MM.1S (cell line): ENCODE results near the gene UCP2.
A peak's percentile ranks its signal among the peaks of the same experiment; 100 is the strongest.

Experiments
- DNase-seq: peaks from one replicate; pipeline ENCODE4 v3.0.0-alpha.2; 2015
- H2AFZ ChIP-seq: fragments of 300-600 bp; sonication (generic); 2 replicates; pipeline ENCODE4 v1.6.0; 2016; ENCODE audit warnings: antibody characterized with exemption, low read length
- H3F3A ChIP-seq: fragments of 300-600 bp; sonication (generic); 2 replicates; pipeline ENCODE4 v1.6.1; 2016; ENCODE audit warnings: mild to moderate bottlenecking, antibody characterized with exemption, low read length, moderate library complexity, mixed read lengths; ENCODE audit not compliant: insufficient read depth
- H3K27ac ChIP-seq: fragments of 300-600 bp; sonication (generic); 2 replicates; pipeline ENCODE4 v1.5.1; 2016; ENCODE audit warnings: mild to moderate bottlenecking, low read length
- H3K27me3 ChIP-seq: fragments of 300-600 bp; sonication (generic); replicated peaks from 2 replicates; pipeline ENCODE4 v1.6.0; 2016; ENCODE audit warnings: low read length; ENCODE audit not compliant: insufficient read depth
- H3K36me3 ChIP-seq: fragments of 300-600 bp; sonication (generic); replicated peaks from 2 replicates; pipeline ENCODE4 v1.6.1; 2016; ENCODE audit warnings: mild to moderate bottlenecking, low read length, mixed read lengths; ENCODE audit not compliant: insufficient read depth
- H3K4me1 ChIP-seq: fragments of 300-600 bp; sonication (generic); 2 replicates; pipeline ENCODE4 v1.6.1; 2016; ENCODE audit warnings: low read length, mixed read lengths
- H3K4me2 ChIP-seq: fragments of 300-600 bp; sonication (generic); 2 replicates; pipeline ENCODE4 v1.6.0; 2016; ENCODE audit warnings: low read depth, low read length
- H3K4me3 ChIP-seq: fragments of 300-600 bp; sonication (generic); 2 replicates; pipeline ENCODE4 v1.5.1; 2016; ENCODE audit warnings: low read length, mixed read lengths
- H3K79me2 ChIP-seq: fragments of 300-600 bp; sonication (generic); 2 replicates; pipeline ENCODE4 v1.6.1; 2016; ENCODE audit warnings: mixed run types, low read length, mixed read lengths
- H3K9ac ChIP-seq: fragments of 300-600 bp; sonication (generic); 2 replicates; pipeline ENCODE4 v1.6.1; 2016; ENCODE audit warnings: low read length, mixed read lengths
- H3K9me2 ChIP-seq: fragments of 300-600 bp; sonication (generic); replicated peaks from 2 replicates; pipeline ENCODE4 v1.6.1; 2016; ENCODE audit warnings: mild to moderate bottlenecking, low read length, mixed read lengths; ENCODE audit not compliant: insufficient read depth
- H3K9me3 ChIP-seq: fragments of 300-600 bp; sonication (generic); replicated peaks from 2 replicates; pipeline ENCODE4 v1.6.1; 2016; ENCODE audit warnings: mild to moderate bottlenecking, low read length, mixed read lengths; ENCODE audit not compliant: insufficient read depth
- H4K20me1 ChIP-seq: fragments of 300-600 bp; sonication (generic); 2 replicates; pipeline ENCODE4 v1.6.1; 2016; ENCODE audit warnings: mild to moderate bottlenecking, low read length, moderate library complexity, mixed read lengths; ENCODE audit not compliant: insufficient read depth
- EZH2 ChIP-seq: fragments of 300-600 bp; sonication (generic); optimal IDR thresholded peaks from 2 replicates; pipeline ENCODE3; 2017; ENCODE audit warnings: low read depth, mild to moderate bottlenecking, antibody characterized with exemption, low read length, mixed read lengths
- EZH2phosphoT487 ChIP-seq: fragments of 300-600 bp; sonication (generic); IDR thresholded peaks from 2 replicates; pipeline ENCODE4 v1.6.1; 2018; ENCODE audit warnings: antibody characterized with exemption, low read length
- TF ChIP-seq, protein P1 (sequence below): fragments of 300-600 bp; sonication (generic); IDR thresholded peaks from 2 replicates; pipeline ENCODE4 v1.5.1; 2016; ENCODE audit warnings: antibody characterized with exemption, low read length, mixed read lengths

Gene UCP2, protein sequence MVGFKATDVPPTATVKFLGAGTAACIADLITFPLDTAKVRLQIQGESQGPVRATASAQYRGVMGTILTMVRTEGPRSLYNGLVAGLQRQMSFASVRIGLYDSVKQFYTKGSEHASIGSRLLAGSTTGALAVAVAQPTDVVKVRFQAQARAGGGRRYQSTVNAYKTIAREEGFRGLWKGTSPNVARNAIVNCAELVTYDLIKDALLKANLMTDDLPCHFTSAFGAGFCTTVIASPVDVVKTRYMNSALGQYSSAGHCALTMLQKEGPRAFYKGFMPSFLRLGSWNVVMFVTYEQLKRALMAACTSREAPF

DNA sequence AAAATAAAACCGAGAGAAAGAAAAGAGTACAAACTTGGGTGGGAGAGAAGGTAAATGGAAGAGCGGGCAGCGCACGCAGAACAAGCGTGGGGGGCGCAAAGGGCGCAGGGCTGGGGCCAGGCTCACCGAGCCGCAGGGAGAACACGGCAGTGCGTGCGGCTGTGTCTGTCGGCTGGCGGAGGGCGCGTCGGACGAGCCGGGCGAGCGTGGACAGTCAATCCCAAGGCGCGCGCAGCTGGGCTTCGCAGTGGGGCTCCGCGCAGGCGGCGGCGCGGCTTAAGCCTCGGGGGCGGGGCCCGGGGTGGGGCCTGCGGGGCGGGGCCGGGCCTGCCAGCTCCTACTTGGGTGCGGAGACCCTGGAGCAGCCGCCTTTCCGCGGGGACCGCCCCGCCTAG lies at the start of gene UCP2:
TSS of gene UCP2 (minus strand) at position 249 of the 395 bp plus-strand sequence. CDS start 4,465 bp downstream, outside the sequence.
- H3K4me2 ChIP-seq = peak within 1 kb of the TSS; percentile 94
- H4K20me1 ChIP-seq = no peaks in the 10 kb centered on the region
- peaks cover 27% of the 10 kb centered on the region for H3K4me1 ChIP-seq
- H2AFZ ChIP-seq = peak within 1 kb of the TSS; percentile 99
- peaks cover 35% of the 10 kb centered on the region for H3F3A ChIP-seq
- no peaks in the 10 kb centered on the region for H3K9me2 ChIP-seq
- peak within 1 kb of the TSS; percentile 95 for H3K9ac ChIP-seq
- H3K4me3 ChIP-seq = peak within 1 kb of the TSS; percentile 96
- peaks cover 5% of the 10 kb centered on the region for H3K36me3 ChIP-seq
- H3K79me2 ChIP-seq = peaks cover 40% of the 10 kb centered on the region
- H3K9me3 ChIP-seq = no peaks in the 10 kb centered on the region
- DNase-seq = peak; percentile 88
- TF ChIP-seq EZH2 (no peak), EZH2phosphoT487 (no peak)
- TF ChIP-seq, protein P1, sequence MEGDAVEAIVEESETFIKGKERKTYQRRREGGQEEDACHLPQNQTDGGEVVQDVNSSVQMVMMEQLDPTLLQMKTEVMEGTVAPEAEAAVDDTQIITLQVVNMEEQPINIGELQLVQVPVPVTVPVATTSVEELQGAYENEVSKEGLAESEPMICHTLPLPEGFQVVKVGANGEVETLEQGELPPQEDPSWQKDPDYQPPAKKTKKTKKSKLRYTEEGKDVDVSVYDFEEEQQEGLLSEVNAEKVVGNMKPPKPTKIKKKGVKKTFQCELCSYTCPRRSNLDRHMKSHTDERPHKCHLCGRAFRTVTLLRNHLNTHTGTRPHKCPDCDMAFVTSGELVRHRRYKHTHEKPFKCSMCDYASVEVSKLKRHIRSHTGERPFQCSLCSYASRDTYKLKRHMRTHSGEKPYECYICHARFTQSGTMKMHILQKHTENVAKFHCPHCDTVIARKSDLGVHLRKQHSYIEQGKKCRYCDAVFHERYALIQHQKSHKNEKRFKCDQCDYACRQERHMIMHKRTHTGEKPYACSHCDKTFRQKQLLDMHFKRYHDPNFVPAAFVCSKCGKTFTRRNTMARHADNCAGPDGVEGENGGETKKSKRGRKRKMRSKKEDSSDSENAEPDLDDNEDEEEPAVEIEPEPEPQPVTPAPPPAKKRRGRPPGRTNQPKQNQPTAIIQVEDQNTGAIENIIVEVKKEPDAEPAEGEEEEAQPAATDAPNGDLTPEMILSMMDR = no peak
- H3K27ac ChIP-seq = peak within 1 kb of the TSS; percentile 90
- no peaks in the 10 kb centered on the region for H3K27me3 ChIP-seq

DNA sequence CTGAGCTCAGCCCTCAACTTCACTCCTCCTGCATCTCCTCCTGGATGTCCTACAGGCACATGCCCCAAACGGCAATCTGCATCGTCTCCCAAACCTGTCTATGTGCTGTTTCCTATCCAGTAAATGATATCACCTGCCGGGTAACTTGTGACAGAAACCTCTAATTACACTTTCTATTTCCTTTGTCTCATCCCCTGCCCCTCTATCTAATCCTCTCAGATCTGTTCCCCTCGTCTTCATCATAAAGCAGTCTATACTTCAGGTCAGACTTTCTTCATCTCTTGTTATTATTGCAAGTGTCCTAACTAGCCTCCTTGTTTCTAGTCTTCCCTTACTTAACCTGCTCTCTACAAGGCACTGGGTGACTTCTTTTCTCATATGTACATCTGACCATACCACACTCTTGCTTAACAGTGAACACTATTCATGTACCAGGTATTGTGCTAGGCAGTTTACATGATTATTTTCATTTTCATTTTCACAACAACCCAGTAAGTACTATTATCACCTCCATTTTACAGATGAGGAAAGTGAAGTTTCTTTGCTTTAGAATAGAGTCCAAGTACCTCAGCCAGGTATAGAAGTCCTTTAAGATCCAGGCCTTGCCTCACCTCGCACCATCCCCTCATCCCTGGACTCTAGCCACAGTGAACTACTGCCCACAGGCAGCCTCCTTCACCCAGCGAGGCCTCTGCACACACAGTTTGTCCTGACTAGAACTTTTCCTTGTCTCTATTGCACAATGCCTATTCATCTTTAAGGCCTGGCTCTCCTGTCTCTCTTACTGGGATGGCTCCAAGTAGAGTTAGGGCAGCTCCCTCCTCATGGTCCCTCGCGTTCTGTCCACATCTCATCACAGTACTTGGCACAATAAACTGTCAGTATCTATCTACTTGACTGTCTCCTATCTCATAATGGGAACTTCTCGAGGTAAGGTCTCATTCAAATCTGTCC lies 48.4 kb upstream of the UCP2 start:
- Histone ChIP-seq H3K27me3 (no peaks in the 10 kb centered on the region), H3K36me3 (no peaks in the 10 kb centered on the region)
- TF ChIP-seq EZH2phosphoT487 (no peak), EZH2 (no peak)
- TF ChIP-seq, protein P1 = no peak

DNA sequence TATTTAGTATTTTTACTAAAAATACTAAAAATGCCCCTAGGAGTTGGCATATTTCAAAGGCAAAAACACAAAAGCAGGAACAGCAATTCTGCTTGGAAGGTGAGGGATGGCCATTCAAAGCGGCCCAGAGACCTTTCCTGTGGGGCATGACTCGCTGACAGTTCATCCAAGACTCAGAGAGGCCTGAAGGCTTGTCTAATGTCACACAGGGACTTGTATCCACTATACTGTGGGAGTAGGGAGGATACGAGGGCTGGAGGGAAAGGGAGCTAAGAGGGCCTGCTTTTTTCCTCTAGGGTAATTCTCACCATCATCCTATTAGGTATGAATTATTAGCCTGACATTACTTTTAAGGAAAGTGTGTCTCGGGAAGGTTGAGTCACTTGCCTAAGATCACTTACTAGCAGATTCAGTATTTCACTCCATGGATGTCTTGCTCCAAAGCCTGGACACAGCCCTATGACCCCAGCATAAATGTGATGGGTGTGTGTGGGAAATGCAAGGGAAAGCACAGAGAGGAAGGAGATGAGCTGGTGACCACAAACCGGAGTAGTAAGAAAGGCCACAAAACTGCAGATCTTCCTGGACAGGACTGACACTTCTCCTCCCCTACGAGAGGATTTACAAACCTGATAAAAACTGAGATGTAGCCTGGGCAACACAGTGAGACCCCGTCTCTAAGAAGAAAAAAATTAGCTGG lies 43.0 kb upstream of the UCP2 start:
- H3K27me3 ChIP-seq = no peaks in the 10 kb centered on the region
- no peaks in the 10 kb centered on the region for H3K36me3 ChIP-seq
- no peak for DNase-seq
- H2AFZ ChIP-seq = no peak overlapping the region
- no peak overlapping the region for H3K9ac ChIP-seq
- no peak overlapping the region for H3K4me2 ChIP-seq
- no peaks in the 10 kb centered on the region for H3K9me2 ChIP-seq
- peaks cover 13% of the 10 kb centered on the region for H3K4me1 ChIP-seq
- no peaks in the 10 kb centered on the region for H3K9me3 ChIP-seq
- peaks cover 9% of the 10 kb centered on the region for H3F3A ChIP-seq
- TF ChIP-seq, protein P1 = no peak
- TF ChIP-seq EZH2 (no peak), EZH2phosphoT487 (no peak)
- no peaks in the 10 kb centered on the region for H4K20me1 ChIP-seq
- H3K27ac ChIP-seq = no peak overlapping the region
- H3K4me3 ChIP-seq = no peak overlapping the region
- no peaks in the 10 kb centered on the region for H3K79me2 ChIP-seq

More for the DNA sequence above, 48.4 kb upstream of the UCP2 start:
- no peaks in the 10 kb centered on the region for H3K79me2 ChIP-seq
- H3K9me3 ChIP-seq = no peaks in the 10 kb centered on the region
- H3F3A ChIP-seq = peaks cover 18% of the 10 kb centered on the region
- peak overlapping the region; percentile 50 for H3K4me3 ChIP-seq
- DNase-seq = peak; percentile 64
- H2AFZ ChIP-seq = peak overlapping the region; percentile 59
- H4K20me1 ChIP-seq = no peaks in the 10 kb centered on the region
- H3K4me1 ChIP-seq = peaks cover 22% of the 10 kb centered on the region
- H3K9me2 ChIP-seq = no peaks in the 10 kb centered on the region
- peak overlapping the region; percentile 77 for H3K27ac ChIP-seq
- peak overlapping the region; percentile 46; the same call in 1 of the 2 replicates for H3K9ac ChIP-seq
- H3K4me2 ChIP-seq = peak overlapping the region; percentile 93
